CD14-positive monocyte (primary cell): ENCODE data around the gene VMP1. TPM values are rescaled to one million over a fixed set of nuclear protein-coding genes. Genes with fewer than 3 reads are reported as not detected.

Experiments
- DNase-seq, 3 donors: peaks; one replicate each; pipeline ENCODE4 v3.0.0-alpha.2; 2011 to 2022
- H2AFZ ChIP-seq: 2 replicates; pipeline ENCODE4 v1.6.0; 2012; ENCODE audit warnings: mild to moderate bottlenecking, low read depth, low read length, inconsistent platforms; ENCODE audit not compliant: insufficient read depth, poor library complexity, severe bottlenecking
- H3K27ac ChIP-seq, 2 donors: 1 replicate in 1 of 2; 2 replicates in 1 of 2; pipeline ENCODE4 v1.5.1; 2012 to 2013; ENCODE audit warnings: low read length in 2 of 2, control low read depth in 1 of 2, inconsistent platforms in 1 of 2, low read depth in 1 of 2, mild to moderate bottlenecking in 1 of 2
- H3K27me3 ChIP-seq, 2 donors: one replicate each; pipeline versions ENCODE4 v1.6.0 to v1.6.1; 2011 to 2013; ENCODE audit warnings: low read length in 2 of 2; ENCODE audit not compliant: control insufficient read depth in 2 of 2, insufficient read depth in 2 of 2
- H3K36me3 ChIP-seq, 2 donors: replicated peaks in 1 of 2; 1 replicate in 1 of 2; 2 replicates in 1 of 2; pipeline versions ENCODE4 v1.5.1 to v1.6.1; 2012 to 2013; ENCODE audit warnings: low read length in 2 of 2, control low read depth in 1 of 2, inconsistent platforms in 1 of 2, mild to moderate bottlenecking in 1 of 2; ENCODE audit not compliant: insufficient read depth in 2 of 2, control insufficient read depth in 1 of 2
- H3K4me1 ChIP-seq, 2 donors: 1 replicate in 1 of 2; 2 replicates in 1 of 2; pipeline versions ENCODE4 v1.5.1 to v1.6.1; 2012 to 2013; ENCODE audit warnings: low read length in 2 of 2, control low read depth in 1 of 2, inconsistent platforms in 1 of 2, mild to moderate bottlenecking in 1 of 2, moderate library complexity in 1 of 2; ENCODE audit not compliant: insufficient read depth in 2 of 2, control insufficient read depth in 1 of 2
- H3K4me2 ChIP-seq: replicated peaks from 2 replicates; pipeline ENCODE3; 2012; ENCODE audit warnings: low read length, moderate library complexity, mild to moderate bottlenecking; ENCODE audit not compliant: poor library complexity, severe bottlenecking; ENCODE audit errors: extremely low read depth
- H3K4me3 ChIP-seq, 3 experiments: fragments of 200-600 bp in 1 of 3; sonication (generic) in 1 of 3; replicated peaks in 1 of 3; 1 replicate in 2 of 3; 2 replicates in 1 of 3; pipeline ENCODE4 v1.5.1; 2011 to 2013; ENCODE audit warnings: low read length in 3 of 3, mild to moderate bottlenecking in 3 of 3, control low read depth in 2 of 3, low read depth in 2 of 3, inconsistent platforms in 1 of 3, moderate library complexity in 1 of 3
- H3K79me2 ChIP-seq: 2 replicates; pipeline ENCODE4 v1.6.0; 2012; ENCODE audit warnings: mild to moderate bottlenecking, control low read depth, inconsistent platforms, low read length, moderate library complexity; ENCODE audit not compliant: insufficient read depth
- H3K9ac ChIP-seq: 2 replicates; pipeline ENCODE4 v1.6.0; 2017; ENCODE audit warnings: low read length, mild to moderate bottlenecking; ENCODE audit not compliant: insufficient read depth, poor library complexity, severe bottlenecking
- H3K9me3 ChIP-seq, 2 donors: replicated peaks in 1 of 2; 1 replicate in 1 of 2; 2 replicates in 1 of 2; pipeline versions ENCODE4 v1.5.1 to v1.6.1; 2012 to 2013; ENCODE audit warnings: low read length in 2 of 2, control low read depth in 1 of 2; ENCODE audit not compliant: control insufficient read depth in 1 of 2, insufficient read depth in 1 of 2
- H4K20me1 ChIP-seq: 2 replicates; pipeline ENCODE4 v1.6.0; 2012; ENCODE audit warnings: mild to moderate bottlenecking, low read length, control low read depth, moderate library complexity; ENCODE audit not compliant: insufficient read depth
- H3K27ac Mint-ChIP-seq, 7 donors: one replicate each; pipeline ENCODE4 v1.8.0; 2020; ENCODE audit warnings: mild to moderate bottlenecking in 7 of 7, mixed read lengths in 7 of 7, moderate library complexity in 6 of 7, inconsistent platforms in 2 of 7
- H3K27me3 Mint-ChIP-seq, 3 donors: one replicate each; pipeline ENCODE4 v1.8.0; 2021 to 2022; ENCODE audit warnings: low read depth in 3 of 3, mild to moderate bottlenecking in 3 of 3, mixed read lengths in 3 of 3, moderate library complexity in 3 of 3, inconsistent platforms in 1 of 3
- H3K36me3 Mint-ChIP-seq, 2 donors: one replicate each; pipeline ENCODE4 v1.8.0; 2020; ENCODE audit warnings: mixed read lengths in 2 of 2, inconsistent platforms in 1 of 2, mild to moderate bottlenecking in 1 of 2
- H3K4me1 Mint-ChIP-seq: one replicate; pipeline ENCODE4 v1.8.0; 2020; ENCODE audit warnings: mild to moderate bottlenecking, mixed read lengths
- H3K4me3 Mint-ChIP-seq, 2 donors: one replicate each; pipeline ENCODE4 v1.8.0; 2020; ENCODE audit warnings: mild to moderate bottlenecking in 2 of 2, mixed read lengths in 2 of 2, moderate library complexity in 1 of 2
- H3K9me3 Mint-ChIP-seq, 7 donors: one replicate each; pipeline ENCODE4 v1.8.0; 2020 to 2022; ENCODE audit warnings: mixed read lengths in 7 of 7, mild to moderate bottlenecking in 6 of 7, moderate library complexity in 6 of 7, inconsistent platforms in 2 of 7
- WGBS: methylation state at CpG from one replicate; pipeline ENCODE4 v1.1.5; 2013; ENCODE audit warnings: missing lambda C conversion rate; ENCODE audit not compliant: insufficient coverage; 5-methylcytosine and 5-hydroxymethylcytosine counted together
- intact Hi-C, 2 donors: fragments of 100-400 bp; cut with micrococcal nuclease; formaldehyde crosslinking; loops; one replicate each; pipeline versions ENCODE4 v1.15.0 to v1.15.1; 2023
- polyA plus RNA-seq, 3 donors: library from polyadenylated mRNA; depleted of rRNA in 1 of 3; unstranded in 2 of 3; stranded (reverse) in 1 of 3; fragments of 300-500 nt in 2 of 3; fragments of >200 nt in 1 of 3; fragmentation: Illumina TruSeq in 2 of 3; gene quantifications; 1 replicate in 2 of 3; 2 replicates in 1 of 3; pipeline ENCODE4 v1.2.3, GENCODE V29; 2012 to 2021
- TF ChIP-seq, protein P1 (sequence below): fragments of 200-600 bp; IDR thresholded peaks from one replicate; pipeline ENCODE4 v1.8.0; 2022; ENCODE audit warnings: antibody characterized with exemption, mild to moderate bottlenecking

VMP1 gene
- polyA plus RNA-seq, 3 donors = 246 to 511 (median 386) TPM

- Mint-ChIP-seq H3K9me3 (peaks cover 0 to 10% (median 6%) of the 10 kb centered on the region in 7 donors), H3K4me1 (peaks cover 25% of the 10 kb centered on the region), H3K36me3 (peaks cover 54 to 76% of the 10 kb centered on the region in 2 donors), H3K27ac (peak overlapping the region; percentile 85 to 98 (median 95)), H3K4me3 (no peak overlapping the region), H3K27me3 (no peaks in the 10 kb centered on the region)
- intact Hi-C loops = no loop called here
- no peaks in the 10 kb centered on the region for H3K27me3 ChIP-seq
- peaks cover 0 to 9% of the 10 kb centered on the region in 2 donors for H3K9me3 ChIP-seq
- no peak overlapping the region for H3K9ac ChIP-seq
- WGBS = no CpG with 5 or more reads among the region's 1 CpG
- TF ChIP-seq, protein P1, sequence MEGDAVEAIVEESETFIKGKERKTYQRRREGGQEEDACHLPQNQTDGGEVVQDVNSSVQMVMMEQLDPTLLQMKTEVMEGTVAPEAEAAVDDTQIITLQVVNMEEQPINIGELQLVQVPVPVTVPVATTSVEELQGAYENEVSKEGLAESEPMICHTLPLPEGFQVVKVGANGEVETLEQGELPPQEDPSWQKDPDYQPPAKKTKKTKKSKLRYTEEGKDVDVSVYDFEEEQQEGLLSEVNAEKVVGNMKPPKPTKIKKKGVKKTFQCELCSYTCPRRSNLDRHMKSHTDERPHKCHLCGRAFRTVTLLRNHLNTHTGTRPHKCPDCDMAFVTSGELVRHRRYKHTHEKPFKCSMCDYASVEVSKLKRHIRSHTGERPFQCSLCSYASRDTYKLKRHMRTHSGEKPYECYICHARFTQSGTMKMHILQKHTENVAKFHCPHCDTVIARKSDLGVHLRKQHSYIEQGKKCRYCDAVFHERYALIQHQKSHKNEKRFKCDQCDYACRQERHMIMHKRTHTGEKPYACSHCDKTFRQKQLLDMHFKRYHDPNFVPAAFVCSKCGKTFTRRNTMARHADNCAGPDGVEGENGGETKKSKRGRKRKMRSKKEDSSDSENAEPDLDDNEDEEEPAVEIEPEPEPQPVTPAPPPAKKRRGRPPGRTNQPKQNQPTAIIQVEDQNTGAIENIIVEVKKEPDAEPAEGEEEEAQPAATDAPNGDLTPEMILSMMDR = no peak
- no peaks in the 10 kb centered on the region for H4K20me1 ChIP-seq
- peaks cover 63% of the 10 kb centered on the region for H3K79me2 ChIP-seq
- peak overlapping the region; percentile 40 for H3K4me2 ChIP-seq
- peaks cover 36 to 72% of the 10 kb centered on the region in 2 donors for H3K36me3 ChIP-seq
- peak overlapping the region; percentile 76 to 83 for H3K27ac ChIP-seq
- H2AFZ ChIP-seq = no peak overlapping the region
- H3K4me3 ChIP-seq = peak overlapping the region in 1 of 3 experiments; percentile 22
- peak in 2 of 3 donors; percentile 24 to 47 for DNase-seq
- H3K4me1 ChIP-seq = peaks cover 16 to 33% of the 10 kb centered on the region in 2 donors
These were observed 52.7 kb downstream of the VMP1 start for GRCh38 chr17:59760160-59760559.

DNA sequence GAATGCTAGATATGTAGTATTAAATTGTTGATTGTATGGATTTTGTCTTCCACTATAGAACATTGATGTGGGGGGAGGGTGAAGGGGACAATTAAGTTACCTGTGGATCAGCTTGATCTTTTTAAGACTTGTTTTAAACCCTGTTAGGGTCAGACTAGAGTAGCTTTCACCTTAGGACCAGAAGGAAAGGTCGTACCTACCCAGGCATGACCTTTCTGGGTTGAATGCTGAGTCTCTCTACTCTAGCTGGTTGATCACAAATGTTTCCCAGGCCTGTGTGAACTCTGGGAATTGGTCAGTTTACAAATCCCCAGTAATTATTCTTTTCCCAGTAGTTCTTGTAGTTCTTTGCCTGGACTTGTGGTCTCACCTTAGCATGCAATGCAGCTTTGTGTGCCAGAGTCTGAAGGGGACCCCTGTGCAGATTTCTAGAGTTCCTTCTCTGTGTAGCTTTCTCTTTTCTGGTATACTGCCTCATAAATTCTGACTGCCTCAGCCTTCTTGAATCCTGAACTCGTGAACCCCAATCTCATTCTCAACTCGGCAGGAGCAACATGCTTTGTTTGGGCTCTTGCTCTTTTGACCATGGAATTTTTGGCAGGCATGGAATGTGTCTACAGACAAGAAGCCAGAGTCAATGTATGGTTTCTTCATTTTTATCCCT lies 54.1 kb downstream of the VMP1 start:
- no peak for DNase-seq
- peaks cover 52 to 73% of the 10 kb centered on the region in 2 donors for H3K36me3 Mint-ChIP-seq
- Histone ChIP-seq H3K36me3 (peaks cover 38 to 69% of the 10 kb centered on the region in 2 donors), H4K20me1 (no peaks in the 10 kb centered on the region), H3K79me2 (peaks cover 57% of the 10 kb centered on the region), H3K27ac (peak overlapping the region in 1 of 2 donors; percentile 76), H2AFZ (no peak overlapping the region), H3K27me3 (no peaks in the 10 kb centered on the region), H3K4me2 (no peak overlapping the region), H3K9me3 (peaks cover 0 to 9% of the 10 kb centered on the region in 2 donors), H3K9ac (no peak overlapping the region), H3K4me3 (no peak overlapping the region), H3K4me1 (peaks cover 16 to 33% of the 10 kb centered on the region in 2 donors)
- TF ChIP-seq, protein P1 = no peak
- peaks cover 0 to 3% (median 0%) of the 10 kb centered on the region in 3 donors for H3K27me3 Mint-ChIP-seq
- H3K4me1 Mint-ChIP-seq = peaks cover 24% of the 10 kb centered on the region
- 94% methylated on average over 3 of the region's 3 CpGs for WGBS
- peak overlapping the region; percentile 83 to 98 (median 94) for H3K27ac Mint-ChIP-seq
- H3K4me3 Mint-ChIP-seq = no peak overlapping the region
- intact Hi-C loops = no loop called here
- peaks cover 0 to 10% (median 6%) of the 10 kb centered on the region in 7 donors for H3K9me3 Mint-ChIP-seq
